Measurements from ENCODE around the gene FHIT. TPM values are rescaled to one million over a fixed set of nuclear protein-coding genes. Genes with fewer than 3 reads are reported as not detected.

Gene FHIT
- total and polyA plus RNA-seq, 2 of the 4 experiments (the other 2 are of a cell fraction), result 0.07 TPM; not detected in 1

DNA sequence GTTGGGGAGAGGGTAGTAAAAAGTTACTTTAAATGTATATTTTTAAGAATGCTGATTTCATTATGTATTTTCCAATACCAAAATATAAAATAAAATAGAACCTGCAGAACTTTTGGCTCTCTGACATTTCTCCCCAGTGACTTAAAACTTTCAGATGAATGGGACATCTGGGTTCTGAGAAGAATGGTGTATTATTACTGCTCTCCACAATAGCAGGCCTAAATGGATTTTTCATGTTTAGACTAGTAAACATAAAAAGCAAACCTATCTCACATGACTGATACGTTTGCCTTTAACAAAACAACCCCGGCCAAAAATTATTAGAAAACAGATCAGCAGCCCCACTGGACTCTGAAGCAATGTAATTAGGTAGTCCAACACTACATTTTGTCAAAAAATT lies 73.8 kb downstream of the FHIT start:
- H4K91ac ChIP-seq (ENCODE audit: insufficient read depth, low read depth, low read length), result no peak overlapping the region
- CTCF ChIA-PET, result no interaction called here
- H2AFZ ChIP-seq (replicated peaks; ENCODE audit: low read length, poor library complexity), result no peak overlapping the region

More for the DNA sequence above, 73.8 kb downstream of the FHIT start:
- Histone ChIP-seq H3K18ac (ENCODE audit: low read depth, low read length) (no peak overlapping the region), H2AK9ac (replicated peaks; ENCODE audit: low read depth, low read length, poor library complexity) (no peak overlapping the region), H2AK5ac (ENCODE audit: low read depth, low read length) (no peak overlapping the region), H3K4me1 (ENCODE audit: control insufficient read depth, insufficient read depth, low read length) (no peaks in the 10 kb centered on the region), H4K20me1 (ENCODE audit: insufficient read depth, low read length) (no peaks in the 10 kb centered on the region), H3K27ac (ENCODE audit: insufficient read depth, low read length) (no peak overlapping the region), H3K4me3 (ENCODE audit: insufficient read depth, low read depth, low read length) (no peak overlapping the region), H2BK20ac (ENCODE audit: low read depth, low read length) (no peak overlapping the region), H3K23ac (ENCODE audit: low read depth, low read length) (no peak overlapping the region), H3K79me1 (ENCODE audit: low read depth in 1 of 2, low read length in 2 of 2) (no peaks in the 10 kb centered on the region), H4K8ac (ENCODE audit: low read depth in 2 of 2, low read length in 2 of 2) (no peak overlapping the region), H3K36me3 (ENCODE audit: control insufficient read depth, insufficient read depth, low read length) (no peaks in the 10 kb centered on the region), H3K14ac (replicated peaks; ENCODE audit: low read depth, low read length) (no peak overlapping the region), H3K9me3 (ENCODE audit: control insufficient read depth, insufficient read depth, low read length) (no peaks in the 10 kb centered on the region), H2BK120ac (ENCODE audit: low read depth, low read length) (no peak overlapping the region), H3K9me1 (ENCODE audit: insufficient read depth, low read length) (no peaks in the 10 kb centered on the region), H4K5ac (ENCODE audit: low read depth, low read length) (no peak overlapping the region), H3K4me2 (ENCODE audit: low read depth, low read length) (no peak overlapping the region), H2BK15ac (ENCODE audit: low read depth, low read length) (no peak overlapping the region), H3K4ac (ENCODE audit: low read depth, low read length) (no peak overlapping the region), H3K27me3 (ENCODE audit: control insufficient read depth, insufficient read depth, low read length) (no peaks in the 10 kb centered on the region), H2BK5ac (ENCODE audit: low read depth, low read length, poor library complexity, severe bottlenecking) (no peak overlapping the region), H3K56ac (ENCODE audit: extremely low read depth, insufficient read depth, low read length) (no peak overlapping the region), H3K9ac (ENCODE audit: low read depth, low read length) (no peak overlapping the region)
- POLR2A ChIA-PET (ENCODE audit: unreplicated experiment), result no interaction called here
- intact Hi-C loops (cut with micrococcal nuclease) (no loop called here), in situ Hi-C loops (cut with MboI; ENCODE audit: low sequenced_read_pairs) (no loop called here), dilution Hi-C loops (cut with HindIII; ENCODE audit: low sequenced_read_pairs, unreplicated experiment) (no loop called here)
- no TSS peak for BruUV-seq (replicated peaks)
- TF ChIP-seq POLR2A (IDR thresholded peaks at IDR 0.05; ENCODE audit: low read depth, low read length) (no peak), NFE2L2 (IDR thresholded peaks at IDR 0.05; ENCODE audit: low read depth, low read length) (no peak), BHLHE40 (IDR thresholded peaks at IDR 0.05; ENCODE audit: low read depth, low read length) (no peak), CEBPB (IDR thresholded peaks at IDR 0.05; ENCODE audit: low read depth, low read length) (no peak), RCOR1 (IDR thresholded peaks at IDR 0.05; ENCODE audit: insufficient replicate concordance, low read length) (no peak), SMC3 (IDR thresholded peaks at IDR 0.05; ENCODE audit: low read depth, low read length) (no peak)
- TF ChIP-seq, protein P1, sequence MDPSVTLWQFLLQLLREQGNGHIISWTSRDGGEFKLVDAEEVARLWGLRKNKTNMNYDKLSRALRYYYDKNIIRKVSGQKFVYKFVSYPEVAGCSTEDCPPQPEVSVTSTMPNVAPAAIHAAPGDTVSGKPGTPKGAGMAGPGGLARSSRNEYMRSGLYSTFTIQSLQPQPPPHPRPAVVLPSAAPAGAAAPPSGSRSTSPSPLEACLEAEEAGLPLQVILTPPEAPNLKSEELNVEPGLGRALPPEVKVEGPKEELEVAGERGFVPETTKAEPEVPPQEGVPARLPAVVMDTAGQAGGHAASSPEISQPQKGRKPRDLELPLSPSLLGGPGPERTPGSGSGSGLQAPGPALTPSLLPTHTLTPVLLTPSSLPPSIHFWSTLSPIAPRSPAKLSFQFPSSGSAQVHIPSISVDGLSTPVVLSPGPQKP (IDR thresholded peaks at IDR 0.05; ENCODE audit: borderline replicate concordance, low read depth, low read length), result no peak
- TF ChIP-seq, protein P2, sequence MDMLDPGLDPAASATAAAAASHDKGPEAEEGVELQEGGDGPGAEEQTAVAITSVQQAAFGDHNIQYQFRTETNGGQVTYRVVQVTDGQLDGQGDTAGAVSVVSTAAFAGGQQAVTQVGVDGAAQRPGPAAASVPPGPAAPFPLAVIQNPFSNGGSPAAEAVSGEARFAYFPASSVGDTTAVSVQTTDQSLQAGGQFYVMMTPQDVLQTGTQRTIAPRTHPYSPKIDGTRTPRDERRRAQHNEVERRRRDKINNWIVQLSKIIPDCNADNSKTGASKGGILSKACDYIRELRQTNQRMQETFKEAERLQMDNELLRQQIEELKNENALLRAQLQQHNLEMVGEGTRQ (IDR thresholded peaks at IDR 0.05; ENCODE audit: low read depth, low read length), result no peak
- no peak for DNase-seq
- WGBS, 2 experiments (ENCODE audit: extremely low coverage in 2 of 2, insufficient read length in 1 of 2), result no CpG with 5 or more reads among the region's 2 CpGs
- no peak for ATAC-seq (ENCODE audit: low read depth)
